HG03354 (cell line): ENCODE results near the gene PPP6R2.
A peak's percentile ranks its signal among the peaks of the same experiment; 100 is the strongest.

Experiments used
- ATAC-seq: cut with Tn5 transposase; IDR thresholded peaks from one replicate; pipeline ENCODE4 v1.9.1; 2021; ENCODE audit warnings: mild to moderate bottlenecking; ENCODE audit not compliant: unreplicated experiment, poor library complexity, severe bottlenecking

Gene PPP6R2

GRCh38 chr22:50459016-50459415, 115.9 kb downstream of the PPP6R2 start:
- no peak for ATAC-seq

- ATAC-seq: no peak
These were observed 116.5 kb downstream of the PPP6R2 start for GRCh38 chr22:50459496-50460140.

- ATAC-seq: no peak
These were observed 117.8 kb downstream of the PPP6R2 start for GRCh38 chr22:50460938-50461337.

- ATAC-seq: no peak
These were observed 118.4 kb downstream of the PPP6R2 start for GRCh38 chr22:50461536-50461935.

- ATAC-seq: no peak
These were observed 118.9 kb downstream of the PPP6R2 start for GRCh38 chr22:50461979-50462540.

- no peak for ATAC-seq
These were observed 120.2 kb downstream of the PPP6R2 start for GRCh38 chr22:50463188-50463900.

GRCh38 chr22:50464451-50464850, 121.3 kb downstream of the PPP6R2 start:
- ATAC-seq: no peak

GRCh38 chr22:50465066-50465930, 122.2 kb downstream of the PPP6R2 start:
- ATAC-seq: no peak

GRCh38 chr22:50467341-50467740, 124.2 kb downstream of the PPP6R2 start:
- ATAC-seq: no peak

- no peak for ATAC-seq
These were observed 124.8 kb downstream of the PPP6R2 start for GRCh38 chr22:50467773-50468440.

- ATAC-seq: no peak
These were observed 125.5 kb downstream of the PPP6R2 start for GRCh38 chr22:50468626-50469025.

GRCh38 chr22:50469377-50470305, 126.5 kb downstream of the PPP6R2 start:
- ATAC-seq: peak; percentile 63

GRCh38 chr22:50470491-50470890, 127.4 kb downstream of the PPP6R2 start:
- ATAC-seq: peak; percentile 4

- ATAC-seq: no peak
These were observed 128.2 kb downstream of the PPP6R2 start for GRCh38 chr22:50471197-50471847.

- no peak for ATAC-seq
These were observed 128.8 kb downstream of the PPP6R2 start for GRCh38 chr22:50471962-50472361.

GRCh38 chr22:50473088-50473487, 130.0 kb downstream of the PPP6R2 start:
- no peak for ATAC-seq

GRCh38 chr22:50473855-50474671, 130.9 kb downstream of the PPP6R2 start:
- no peak for ATAC-seq
